Measurements from ENCODE around the gene HLA-G. TPM values are rescaled to one million over a fixed set of nuclear protein-coding genes. Genes with fewer than 3 reads are reported as not detected.
A peak's percentile ranks its signal among the peaks of the same experiment; 100 is the strongest.

Gene HLA-G
- total RNA-seq, 1 donor from 2014 or later, result 0.46 TPM

- TF ChIP-seq CTCF (conservative IDR thresholded peaks at IDR 0.05; ENCODE audit: low read depth, low read length), result no peak
- no peak for DNase-seq (ENCODE audit: low read depth)
- H3K4me3 ChIP-seq (ENCODE audit: low read depth, low read length), result peak overlapping the region; percentile 70
Observed at GRCh38 chr6:29793036-29793356, 34.6 kb upstream of the HLA-G start.

GRCh38 chr6:29793796-29794195, 33.8 kb upstream of the HLA-G start:
- DNase-seq (ENCODE audit: low read depth), result no peak
- TF ChIP-seq CTCF (conservative IDR thresholded peaks at IDR 0.05; ENCODE audit: low read depth, low read length), result no peak
- no peak overlapping the region for H3K4me3 ChIP-seq (ENCODE audit: low read depth, low read length)

- no peak overlapping the region for H3K4me3 ChIP-seq (ENCODE audit: low read depth, low read length)
- DNase-seq (ENCODE audit: low read depth), result no peak
- TF ChIP-seq CTCF (conservative IDR thresholded peaks at IDR 0.05; ENCODE audit: low read depth, low read length), result no peak
Observed at GRCh38 chr6:29796026-29796425, 31.6 kb upstream of the HLA-G start.

GRCh38 chr6:29797135-29797534, 30.5 kb upstream of the HLA-G start:
- DNase-seq (ENCODE audit: low read depth), result peak; percentile 45
- TF ChIP-seq CTCF (conservative IDR thresholded peaks at IDR 0.05; ENCODE audit: low read depth, low read length), result no peak
- no peak overlapping the region for H3K4me3 ChIP-seq (ENCODE audit: low read depth, low read length)

DNA sequence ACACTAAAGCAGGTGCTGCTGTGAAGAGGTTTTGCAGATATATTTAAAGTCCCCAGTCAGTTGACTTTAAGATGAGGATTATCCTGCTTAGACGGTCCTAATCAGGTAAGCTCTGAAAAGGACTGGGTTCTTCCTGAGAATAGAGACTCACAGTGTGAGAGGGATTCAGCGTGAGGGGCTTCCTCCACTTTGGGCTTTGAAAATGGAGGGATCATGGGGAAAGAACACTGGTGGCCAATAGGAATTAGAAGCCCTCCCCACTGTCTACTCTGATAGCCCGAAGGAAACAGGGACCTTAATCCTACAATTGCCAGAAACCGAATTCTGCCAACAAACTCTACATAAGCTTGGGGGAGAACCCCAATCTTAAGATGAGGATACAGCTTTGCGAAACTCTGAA, 29.7 kb upstream of the HLA-G start:
- TF ChIP-seq CTCF (conservative IDR thresholded peaks at IDR 0.05; ENCODE audit: low read depth, low read length), result no peak
- no peak overlapping the region for H3K4me3 ChIP-seq (ENCODE audit: low read depth, low read length)
- no peak for DNase-seq (ENCODE audit: low read depth)

- TF ChIP-seq CTCF (conservative IDR thresholded peaks at IDR 0.05; ENCODE audit: low read depth, low read length), result no peak
- H3K4me3 ChIP-seq (ENCODE audit: low read depth, low read length), result no peak overlapping the region
- DNase-seq (ENCODE audit: low read depth), result no peak
Observed at GRCh38 chr6:29800254-29800653, 27.4 kb upstream of the HLA-G start.

GRCh38 chr6:29806387-29806786, 21.2 kb upstream of the HLA-G start:
- TF ChIP-seq CTCF (conservative IDR thresholded peaks at IDR 0.05; ENCODE audit: low read depth, low read length), result no peak
- DNase-seq (ENCODE audit: low read depth), result no peak
- H3K4me3 ChIP-seq (ENCODE audit: low read depth, low read length), result no peak overlapping the region
